HG03103 (cell line): ENCODE results near the gene STXBP6.

Source experiments
- ATAC-seq: cut with Tn5 transposase; IDR thresholded peaks from one replicate; pipeline ENCODE4 v1.9.1; 2021; ENCODE audit warnings: low read depth; ENCODE audit not compliant: unreplicated experiment

The STXBP6 gene

GRCh38 chr14:24894583-24895242 is 155.2 kb downstream of the STXBP6 start:
- ATAC-seq = no peak

- no peak for ATAC-seq
These were observed 157.4 kb downstream of the STXBP6 start for GRCh38 chr14:24892497-24893051.

- ATAC-seq = no peak
These were observed 157.9 kb downstream of the STXBP6 start for GRCh38 chr14:24891987-24892496.

GRCh38 chr14:24890716-24891115 is 159.2 kb downstream of the STXBP6 start:
- no peak for ATAC-seq

GRCh38 chr14:24889843-24890242 is 160.1 kb downstream of the STXBP6 start:
- no peak for ATAC-seq

- no peak for ATAC-seq
These were observed 161.4 kb downstream of the STXBP6 start for GRCh38 chr14:24888532-24888931.

GRCh38 chr14:24887623-24888304 is 162.2 kb downstream of the STXBP6 start:
- ATAC-seq = no peak

GRCh38 chr14:24885410-24885913 is 164.5 kb downstream of the STXBP6 start:
- no peak for ATAC-seq

- ATAC-seq = no peak
These were observed 166.4 kb downstream of the STXBP6 start for GRCh38 chr14:24883576-24883975.

- ATAC-seq = no peak
These were observed 168.6 kb downstream of the STXBP6 start for GRCh38 chr14:24881116-24881893.

- no peak for ATAC-seq
These were observed 169.3 kb downstream of the STXBP6 start for GRCh38 chr14:24880689-24881088.

- no peak for ATAC-seq
These were observed 170.1 kb downstream of the STXBP6 start for GRCh38 chr14:24879661-24880386.

- ATAC-seq = no peak
These were observed 173.0 kb downstream of the STXBP6 start for GRCh38 chr14:24876996-24877395.

GRCh38 chr14:24875991-24876878 is 173.7 kb downstream of the STXBP6 start:
- ATAC-seq = no peak

- ATAC-seq = no peak
These were observed 174.6 kb downstream of the STXBP6 start for GRCh38 chr14:24875203-24875838.

GRCh38 chr14:24874514-24875202 is 175.3 kb downstream of the STXBP6 start:
- no peak for ATAC-seq

GRCh38 chr14:24873551-24873950 is 176.4 kb downstream of the STXBP6 start:
- ATAC-seq = no peak
